ENCODE data around the gene RNF223. TPM values are rescaled to one million over a fixed set of nuclear protein-coding genes. Genes with fewer than 3 reads are reported as not detected.
"Not testable (repeated sequence)": the region's sequence is repeated elsewhere in the genome, so short reads cannot be mapped to it uniquely, and the experiment has no call there.

Gene RNF223
- total and polyA plus RNA-seq, 2 donors from 2014 or later = 0.28 to 2.3 TPM

DNA sequence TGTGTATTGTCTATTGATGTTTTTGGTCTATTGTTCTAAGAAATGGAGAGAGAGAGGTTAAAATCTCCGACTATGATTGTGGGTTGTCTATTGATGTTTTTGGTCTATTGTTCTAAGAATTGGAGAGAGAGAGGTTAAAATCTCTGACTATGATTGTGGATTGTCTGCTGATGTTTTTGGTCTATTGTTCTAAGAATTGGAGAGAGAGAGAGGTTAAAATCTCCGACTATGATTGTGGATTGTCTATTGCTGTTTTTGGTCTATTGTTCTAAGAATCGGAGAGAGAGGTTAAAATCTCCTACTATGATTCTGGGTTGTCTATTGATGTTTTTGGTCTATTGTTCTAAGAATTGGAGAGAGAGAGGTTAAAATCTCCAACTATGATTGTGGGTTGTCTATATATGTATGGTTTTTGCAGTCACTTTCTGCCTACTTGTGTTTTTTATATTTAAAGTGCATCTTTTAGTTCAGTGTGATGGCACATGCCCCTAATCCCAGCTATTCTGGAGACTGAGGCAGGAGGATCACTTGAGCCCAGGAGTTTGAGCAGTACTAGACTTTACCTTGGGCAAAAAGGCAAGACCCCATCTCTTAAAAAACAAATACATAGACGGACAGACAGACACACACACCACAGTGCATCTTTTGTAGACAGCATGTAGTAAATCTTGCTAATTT lies 25.5 kb upstream of the RNF223 start:
- Histone ChIP-seq H3K27ac (ENCODE audit: low read depth in 2 of 2, low read length in 2 of 2) (no peak overlapping the region), H3K36me3 (ENCODE audit: control insufficient read depth in 2 of 3, insufficient read depth in 3 of 3, low read length in 3 of 3) (no peaks in the 10 kb centered on the region), H3K27me3 (ENCODE audit: control insufficient read depth, insufficient read depth, low read length) (no peaks in the 10 kb centered on the region), H3K4me3 (ENCODE audit: low read length in 3 of 3) (no peak overlapping the region), H3K4me1 (ENCODE audit: control insufficient read depth in 2 of 3, insufficient read depth in 2 of 3, low read depth in 1 of 3, low read length in 3 of 3) (no peaks in the 10 kb centered on the region), H3K9me3 (ENCODE audit: control insufficient read depth in 2 of 3, insufficient read depth in 1 of 3, low read length in 3 of 3) (peaks cover 0 to 3% (median 0%) of the 10 kb centered on the region in 3 donors), H3K9ac (ENCODE audit: low read length in 3 of 3) (no peak overlapping the region)
- TF ChIP-seq, protein P1, sequence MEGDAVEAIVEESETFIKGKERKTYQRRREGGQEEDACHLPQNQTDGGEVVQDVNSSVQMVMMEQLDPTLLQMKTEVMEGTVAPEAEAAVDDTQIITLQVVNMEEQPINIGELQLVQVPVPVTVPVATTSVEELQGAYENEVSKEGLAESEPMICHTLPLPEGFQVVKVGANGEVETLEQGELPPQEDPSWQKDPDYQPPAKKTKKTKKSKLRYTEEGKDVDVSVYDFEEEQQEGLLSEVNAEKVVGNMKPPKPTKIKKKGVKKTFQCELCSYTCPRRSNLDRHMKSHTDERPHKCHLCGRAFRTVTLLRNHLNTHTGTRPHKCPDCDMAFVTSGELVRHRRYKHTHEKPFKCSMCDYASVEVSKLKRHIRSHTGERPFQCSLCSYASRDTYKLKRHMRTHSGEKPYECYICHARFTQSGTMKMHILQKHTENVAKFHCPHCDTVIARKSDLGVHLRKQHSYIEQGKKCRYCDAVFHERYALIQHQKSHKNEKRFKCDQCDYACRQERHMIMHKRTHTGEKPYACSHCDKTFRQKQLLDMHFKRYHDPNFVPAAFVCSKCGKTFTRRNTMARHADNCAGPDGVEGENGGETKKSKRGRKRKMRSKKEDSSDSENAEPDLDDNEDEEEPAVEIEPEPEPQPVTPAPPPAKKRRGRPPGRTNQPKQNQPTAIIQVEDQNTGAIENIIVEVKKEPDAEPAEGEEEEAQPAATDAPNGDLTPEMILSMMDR (IDR thresholded peaks at IDR 0.05; ENCODE audit: borderline replicate concordance, extremely low read depth, insufficient read depth) = no peak
- FAIRE-seq (peak; percentile 32), DNase-seq (no peak)
- intact Hi-C loops (cut with DNase I) = no loop called here

DNA sequence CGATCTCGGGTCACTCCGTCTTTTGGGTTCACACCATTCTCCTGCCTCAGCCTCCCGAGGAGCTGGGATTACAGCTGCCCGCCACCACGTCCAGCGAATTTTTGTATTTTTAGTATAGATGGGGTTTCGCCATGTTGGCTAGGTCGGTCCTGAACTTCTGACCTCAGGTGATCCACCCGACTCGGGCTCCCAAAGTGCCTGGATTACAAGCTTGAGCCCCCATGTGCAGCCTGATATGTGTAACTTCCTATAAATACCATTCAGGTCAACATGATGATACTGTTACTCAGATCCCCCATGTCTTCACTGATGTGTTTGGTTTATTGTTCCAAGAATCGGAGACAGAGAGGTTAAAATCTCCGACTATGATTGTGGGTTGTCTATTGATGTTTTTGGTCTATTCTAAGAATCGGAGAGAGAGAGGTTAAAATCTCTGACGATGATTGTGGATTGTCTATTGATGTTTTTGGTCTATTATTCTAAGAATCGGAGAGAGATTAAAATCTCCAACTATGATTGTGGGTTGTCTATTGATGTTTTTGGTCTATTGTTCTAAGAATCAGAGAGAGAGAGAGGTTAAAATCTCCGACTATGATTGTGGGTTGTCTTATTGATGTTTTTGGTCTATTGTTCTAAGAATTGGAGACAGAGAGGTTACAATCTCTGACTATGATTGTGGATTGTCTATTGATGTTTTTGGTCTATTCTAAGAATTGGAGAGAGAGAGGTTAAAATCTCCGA lies 24.7 kb upstream of the RNF223 start:
- no peak overlapping the region for H3K4me3 ChIP-seq (ENCODE audit: low read length in 3 of 3)
- DNase-seq (peak in 1 of 5 donors; percentile 3), FAIRE-seq (no peak)
- no peaks in the 10 kb centered on the region for H3K4me1 ChIP-seq (ENCODE audit: control insufficient read depth in 2 of 3, insufficient read depth in 2 of 3, low read depth in 1 of 3, low read length in 3 of 3)
- no peak overlapping the region for H3K9ac ChIP-seq (ENCODE audit: low read length in 3 of 3)
- no peaks in the 10 kb centered on the region for H3K36me3 ChIP-seq (ENCODE audit: control insufficient read depth in 2 of 3, insufficient read depth in 3 of 3, low read length in 3 of 3)
- peaks cover 0 to 3% (median 0%) of the 10 kb centered on the region in 3 donors for H3K9me3 ChIP-seq (ENCODE audit: control insufficient read depth in 2 of 3, insufficient read depth in 1 of 3, low read length in 3 of 3)
- TF ChIP-seq, protein P1 (IDR thresholded peaks at IDR 0.05; ENCODE audit: borderline replicate concordance, extremely low read depth, insufficient read depth) = no peak
- intact Hi-C loops (cut with DNase I) = no loop called here
- no peaks in the 10 kb centered on the region for H3K27me3 ChIP-seq (ENCODE audit: control insufficient read depth, insufficient read depth, low read length)
- no peak overlapping the region for H3K27ac ChIP-seq (ENCODE audit: low read depth in 2 of 2, low read length in 2 of 2)

DNA sequence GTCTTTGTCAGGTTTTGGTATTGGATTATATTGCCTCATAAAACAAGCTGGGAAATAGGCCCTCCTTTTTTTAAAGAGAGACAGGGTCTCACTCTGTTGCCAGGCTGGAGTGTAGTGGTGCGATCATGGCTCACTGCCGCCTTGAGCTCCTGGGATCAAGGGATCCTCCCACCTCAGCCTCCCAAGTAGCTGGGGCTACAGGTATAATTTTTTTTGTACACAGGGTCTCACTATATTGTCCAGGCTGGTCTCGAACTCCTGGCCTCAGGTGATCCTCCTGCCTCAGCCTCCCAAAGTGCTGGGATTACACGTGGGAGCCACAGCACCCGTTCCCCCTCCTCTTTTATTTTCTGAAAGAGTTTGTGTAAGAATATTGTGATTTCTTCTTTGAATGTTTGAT lies 22.0 kb upstream of the RNF223 start:
- H3K27me3 ChIP-seq (ENCODE audit: control insufficient read depth, insufficient read depth, low read length); intact Hi-C loops (cut with DNase I); FAIRE-seq; H3K9ac ChIP-seq (ENCODE audit: low read length in 3 of 3); H3K36me3 ChIP-seq (ENCODE audit: control insufficient read depth in 2 of 3, insufficient read depth in 3 of 3, low read length in 3 of 3); H3K4me1 ChIP-seq (ENCODE audit: control insufficient read depth in 2 of 3, insufficient read depth in 2 of 3, low read depth in 1 of 3, low read length in 3 of 3); H3K27ac ChIP-seq (ENCODE audit: low read depth in 2 of 2, low read length in 2 of 2); H3K4me3 ChIP-seq (ENCODE audit: low read length in 3 of 3); H3K9me3 ChIP-seq (ENCODE audit: control insufficient read depth in 2 of 3, insufficient read depth in 1 of 3, low read length in 3 of 3): not testable (repeated sequence)
- peak in 1 of 5 donors; percentile 23 for DNase-seq

DNA sequence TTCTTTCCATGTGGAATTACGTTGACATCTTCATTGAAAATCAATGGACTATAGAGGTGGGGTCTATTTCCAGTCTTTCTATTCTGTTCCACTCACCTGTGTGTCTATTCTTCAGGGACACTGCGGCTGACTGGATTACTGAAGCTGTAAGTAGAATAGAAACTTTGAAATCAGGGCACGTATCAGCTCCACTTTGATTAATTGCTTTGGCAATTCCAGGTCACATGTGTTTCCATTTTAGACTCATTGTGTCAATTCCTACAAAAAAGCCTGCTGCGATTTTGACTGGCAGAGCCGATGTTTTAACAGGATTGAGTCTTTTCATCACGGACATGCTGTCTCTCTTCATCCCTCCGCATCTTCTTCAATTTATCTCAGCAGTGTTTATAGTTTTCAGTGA lies 20.9 kb upstream of the RNF223 start:
- DNase-seq (no peak), FAIRE-seq (no peak)
- intact Hi-C loops (cut with DNase I) = no loop called here
- TF ChIP-seq, protein P1 (IDR thresholded peaks at IDR 0.05; ENCODE audit: borderline replicate concordance, extremely low read depth, insufficient read depth) = no peak
- H3K9ac ChIP-seq (ENCODE audit: low read length in 3 of 3) = no peak overlapping the region
- no peaks in the 10 kb centered on the region for H3K36me3 ChIP-seq (ENCODE audit: control insufficient read depth in 2 of 3, insufficient read depth in 3 of 3, low read length in 3 of 3)
- H3K9me3 ChIP-seq (ENCODE audit: control insufficient read depth in 2 of 3, insufficient read depth in 1 of 3, low read length in 3 of 3) = no peaks in the 10 kb centered on the region
- H3K4me1 ChIP-seq (ENCODE audit: control insufficient read depth in 2 of 3, insufficient read depth in 2 of 3, low read depth in 1 of 3, low read length in 3 of 3) = no peaks in the 10 kb centered on the region
- no peak overlapping the region for H3K27ac ChIP-seq (ENCODE audit: low read depth in 2 of 2, low read length in 2 of 2)
- no peak overlapping the region for H3K4me3 ChIP-seq (ENCODE audit: low read length in 3 of 3)
- no peaks in the 10 kb centered on the region for H3K27me3 ChIP-seq (ENCODE audit: control insufficient read depth, insufficient read depth, low read length)

Measured in kidney (tissue), 14 donors.